ENCODE data around the gene R3HDM2.

GRCh38 chr12:57456737-57457490, 26.1 kb upstream of the R3HDM2 start:
- TF ChIP-seq, protein P1, sequence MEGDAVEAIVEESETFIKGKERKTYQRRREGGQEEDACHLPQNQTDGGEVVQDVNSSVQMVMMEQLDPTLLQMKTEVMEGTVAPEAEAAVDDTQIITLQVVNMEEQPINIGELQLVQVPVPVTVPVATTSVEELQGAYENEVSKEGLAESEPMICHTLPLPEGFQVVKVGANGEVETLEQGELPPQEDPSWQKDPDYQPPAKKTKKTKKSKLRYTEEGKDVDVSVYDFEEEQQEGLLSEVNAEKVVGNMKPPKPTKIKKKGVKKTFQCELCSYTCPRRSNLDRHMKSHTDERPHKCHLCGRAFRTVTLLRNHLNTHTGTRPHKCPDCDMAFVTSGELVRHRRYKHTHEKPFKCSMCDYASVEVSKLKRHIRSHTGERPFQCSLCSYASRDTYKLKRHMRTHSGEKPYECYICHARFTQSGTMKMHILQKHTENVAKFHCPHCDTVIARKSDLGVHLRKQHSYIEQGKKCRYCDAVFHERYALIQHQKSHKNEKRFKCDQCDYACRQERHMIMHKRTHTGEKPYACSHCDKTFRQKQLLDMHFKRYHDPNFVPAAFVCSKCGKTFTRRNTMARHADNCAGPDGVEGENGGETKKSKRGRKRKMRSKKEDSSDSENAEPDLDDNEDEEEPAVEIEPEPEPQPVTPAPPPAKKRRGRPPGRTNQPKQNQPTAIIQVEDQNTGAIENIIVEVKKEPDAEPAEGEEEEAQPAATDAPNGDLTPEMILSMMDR (IDR thresholded peaks at IDR 0.05; ENCODE audit: borderline replicate concordance, extremely low read depth, low read length, poor library complexity, severe bottlenecking), result no peak
- TF ChIP-seq EZH2 (IDR thresholded peaks at IDR 0.05; ENCODE audit: borderline replicate concordance, low read depth, low read length, severe bottlenecking), result no peak
